Right lobe of liver (tissue), 6 donors: ENCODE data around the gene MAPRE2. TPM values are rescaled to one million over a fixed set of nuclear protein-coding genes. Genes with fewer than 3 reads are reported as not detected.

Source experiments
- ATAC-seq, 4 donors: fragments of 200-7000 bp; cut with Tn5 transposase; one replicate each; pipeline ENCODE4 v1.9.1; 2020; ENCODE audit warnings: mild to moderate bottlenecking in 4 of 4, moderate library complexity in 4 of 4
- DNase-seq, 3 donors: peaks; one replicate each; pipeline ENCODE4 v3.0.0-alpha.2; 2020
- H3K27ac ChIP-seq, 3 donors: fragments of 200-600 bp; one replicate each; pipeline ENCODE4 v1.8.0; 2022
- H3K27me3 ChIP-seq, 2 donors: fragments of 200-600 bp; one replicate each; pipeline ENCODE4 v1.8.0; 2022
- H3K36me3 ChIP-seq, 4 donors: fragments of 200-600 bp; sonication (generic) in 1 of 4; one replicate each; pipeline versions ENCODE4 v1.5.1 to v1.8.0; 2017 to 2022; ENCODE audit warnings: control low read depth in 1 of 4
- H3K4me1 ChIP-seq, 4 donors: fragments of 200-600 bp; sonication (generic) in 1 of 4; one replicate each; pipeline versions ENCODE4 v1.5.1 to v1.8.0; 2017 to 2022; ENCODE audit warnings: control low read depth in 1 of 4
- H3K4me3 ChIP-seq, 3 donors: fragments of 200-600 bp; one replicate each; pipeline ENCODE4 v1.8.0; 2022
- H3K9me3 ChIP-seq, 4 donors: fragments of 200-600 bp; sonication (generic) in 1 of 4; one replicate each; pipeline versions ENCODE4 v1.5.1 to v1.8.0; 2017 to 2022; ENCODE audit warnings: control low read depth in 1 of 4
- POLR2A ChIP-seq: fragments of 450-650 bp; IDR thresholded peaks from one replicate; pipeline ENCODE4 v1.6.1; 2017; ENCODE audit warnings: antibody characterized with exemption, mild to moderate bottlenecking
- WGBS: methylation state at CpG from one replicate; pipeline ENCODE4 v1.1.6; 2018; ENCODE audit warnings: low coverage, low lambda C conversion rate; ENCODE audit not compliant: insufficient coverage; ENCODE audit errors: missing lambda C conversion rate; 5-methylcytosine and 5-hydroxymethylcytosine counted together
- intact Hi-C, 2 donors: fragments of 100-400 bp; cut with DNase I; formaldehyde crosslinking; loops; one replicate each; pipeline versions ENCODE4 v1.11.2 to v1.14.1; 2022
- total RNA-seq, 6 experiments: library from RNA; depleted of rRNA in 2 of 6; stranded (reverse); fragments of >200 nt in 2 of 6; fragmentation: NEBNext Ultra II Directional in 3 of 6; extraction: Animal tissue kit (Norgen Biotek cat#: 25700) in 3 of 6; gene quantifications; one replicate each; pipeline versions ENCODE4 v1.1.0 to v1.2.4, GENCODE V29; 2016 to 2023
- TF ChIP-seq, protein P1 (sequence below), 4 donors: fragments of 200-600 bp in 3 of 4; fragments of 450-650 bp in 1 of 4; IDR thresholded peaks; one replicate each; pipeline versions ENCODE4 v1.5.1 to v1.8.0; 2016 to 2022; ENCODE audit warnings: antibody characterized with exemption in 4 of 4, mild to moderate bottlenecking in 2 of 4
- donor health status: DM: no; HTN: yes; CAD: no.
- donor health status: DM: no; HTN: no; CAD: no.
- donor health status: DM: no; HTN: no; CAD: no.
- donor health status: DM: no; HTN: yes; CAD: no.
- donor health status: DM: no; HTN: yes; CAD: no.

MAPRE2 gene
- total RNA-seq, 6 experiments from 2014 or later: 17.0 to 25.9 (median 21.5) TPM

GRCh38 chr18:35024965-35025364 lies 16.2 kb upstream of the MAPRE2 start:
- Histone ChIP-seq H3K36me3 (no peaks in the 10 kb centered on the region), H3K4me1 (peaks cover 0 to 19% (median 3%) of the 10 kb centered on the region in 4 donors), H3K27me3 (no peaks in the 10 kb centered on the region), H3K9me3 (no peaks in the 10 kb centered on the region), H3K27ac (peak overlapping the region; percentile 7 to 56 (median 52)), H3K4me3 (no peak overlapping the region)
- peak; percentile 43 to 85 (median 61) for DNase-seq
- TF ChIP-seq, protein P1, sequence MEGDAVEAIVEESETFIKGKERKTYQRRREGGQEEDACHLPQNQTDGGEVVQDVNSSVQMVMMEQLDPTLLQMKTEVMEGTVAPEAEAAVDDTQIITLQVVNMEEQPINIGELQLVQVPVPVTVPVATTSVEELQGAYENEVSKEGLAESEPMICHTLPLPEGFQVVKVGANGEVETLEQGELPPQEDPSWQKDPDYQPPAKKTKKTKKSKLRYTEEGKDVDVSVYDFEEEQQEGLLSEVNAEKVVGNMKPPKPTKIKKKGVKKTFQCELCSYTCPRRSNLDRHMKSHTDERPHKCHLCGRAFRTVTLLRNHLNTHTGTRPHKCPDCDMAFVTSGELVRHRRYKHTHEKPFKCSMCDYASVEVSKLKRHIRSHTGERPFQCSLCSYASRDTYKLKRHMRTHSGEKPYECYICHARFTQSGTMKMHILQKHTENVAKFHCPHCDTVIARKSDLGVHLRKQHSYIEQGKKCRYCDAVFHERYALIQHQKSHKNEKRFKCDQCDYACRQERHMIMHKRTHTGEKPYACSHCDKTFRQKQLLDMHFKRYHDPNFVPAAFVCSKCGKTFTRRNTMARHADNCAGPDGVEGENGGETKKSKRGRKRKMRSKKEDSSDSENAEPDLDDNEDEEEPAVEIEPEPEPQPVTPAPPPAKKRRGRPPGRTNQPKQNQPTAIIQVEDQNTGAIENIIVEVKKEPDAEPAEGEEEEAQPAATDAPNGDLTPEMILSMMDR (IDR thresholded peaks at IDR 0.05): no peak
- no peak for TF ChIP-seq POLR2A
- peak; percentile 91 to 95 (median 92) for ATAC-seq
- 0% methylated on average over 1 of the region's 1 CpG for WGBS
- intact Hi-C loops: no loop called here

DNA sequence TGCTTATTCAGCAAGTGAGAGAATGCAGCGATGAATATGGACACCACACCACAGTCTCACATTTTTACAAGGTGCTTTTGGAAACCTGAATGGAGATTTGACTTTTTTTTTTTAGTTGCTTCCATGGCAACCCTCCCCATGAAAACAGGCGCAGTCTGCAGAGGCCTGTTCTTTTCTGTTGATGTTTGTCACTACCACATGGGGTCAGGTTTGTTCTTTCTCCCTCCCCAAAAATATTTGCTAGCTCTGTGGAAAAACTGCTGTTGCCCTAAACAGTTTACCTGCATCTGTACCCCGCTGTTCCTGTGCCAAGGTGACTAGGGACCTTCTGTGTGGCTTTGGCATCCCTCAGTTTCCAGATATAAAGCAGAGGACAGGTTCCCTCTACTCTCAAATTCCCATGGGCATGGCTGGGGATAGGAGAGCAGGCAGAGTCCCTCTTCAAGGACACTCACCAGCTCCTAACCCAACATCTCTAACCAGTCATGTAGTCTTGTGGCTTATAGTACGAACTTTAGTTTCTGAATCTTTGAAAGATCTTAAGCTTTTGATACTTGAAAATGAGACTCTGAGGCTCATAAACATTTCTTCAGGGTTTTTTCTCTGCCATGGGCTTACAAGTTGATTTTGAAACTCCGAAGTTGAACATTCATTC lies 14.7 kb upstream of the MAPRE2 start:
- Histone ChIP-seq H3K27me3 (no peaks in the 10 kb centered on the region), H3K36me3 (no peaks in the 10 kb centered on the region), H3K9me3 (no peaks in the 10 kb centered on the region), H3K27ac (peak overlapping the region in 1 of 3 donors; percentile 52), H3K4me1 (peaks cover 0 to 19% (median 3%) of the 10 kb centered on the region in 4 donors), H3K4me3 (no peak overlapping the region)
- peak in 3 of 4 donors; percentile 13 to 28 (median 22) for ATAC-seq
- DNase-seq: no peak
- WGBS: 90% methylated on average over 5 of the region's 5 CpGs
- TF ChIP-seq, protein P1 (IDR thresholded peaks at IDR 0.05): peak in 2 of 4 donors; percentile 18
- no peak for TF ChIP-seq POLR2A
- intact Hi-C loops: no loop called here

DNA sequence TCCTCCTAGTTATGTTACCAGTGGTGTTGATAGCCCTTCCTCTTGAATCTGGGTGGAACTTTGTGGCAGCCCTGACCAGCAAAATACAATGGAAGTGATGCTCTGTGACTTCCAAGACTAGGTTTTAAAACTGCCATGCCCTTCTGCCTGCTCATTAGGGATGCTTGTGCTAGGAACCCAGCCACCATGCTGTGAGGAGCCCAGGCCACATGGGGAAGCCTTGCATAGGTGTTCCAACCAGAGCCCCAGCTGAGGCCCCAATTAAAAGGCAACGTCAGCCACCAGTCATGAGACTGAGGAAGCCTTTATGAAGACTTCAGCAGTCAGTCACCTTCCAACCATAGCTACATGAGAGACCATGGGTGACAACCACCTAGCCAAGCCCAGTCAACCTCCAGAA lies 14.0 kb upstream of the MAPRE2 start:
- no peak overlapping the region for H3K4me3 ChIP-seq
- DNase-seq: no peak
- H3K4me1 ChIP-seq: peaks cover 0 to 19% (median 3%) of the 10 kb centered on the region in 4 donors
- no peak overlapping the region for H3K27ac ChIP-seq
- H3K27me3 ChIP-seq: no peaks in the 10 kb centered on the region
- no peaks in the 10 kb centered on the region for H3K36me3 ChIP-seq
- TF ChIP-seq POLR2A: no peak
- TF ChIP-seq, protein P1 (IDR thresholded peaks at IDR 0.05): no peak
- no CpG with 5 or more reads among the region's 1 CpG for WGBS
- no peaks in the 10 kb centered on the region for H3K9me3 ChIP-seq
- ATAC-seq: no peak
- intact Hi-C loops: no loop called here

- TF ChIP-seq POLR2A: no peak
- TF ChIP-seq, protein P1 (IDR thresholded peaks at IDR 0.05): no peak
- no peak overlapping the region for H3K4me3 ChIP-seq
- H3K27ac ChIP-seq: no peak overlapping the region
- no peaks in the 10 kb centered on the region for H3K9me3 ChIP-seq
- H3K27me3 ChIP-seq: no peaks in the 10 kb centered on the region
- peaks cover 0 to 19% (median 3%) of the 10 kb centered on the region in 4 donors for H3K4me1 ChIP-seq
- no peaks in the 10 kb centered on the region for H3K36me3 ChIP-seq
- ATAC-seq (no peak), DNase-seq (no peak)
- 75% methylated on average over 2 of the region's 2 CpGs for WGBS
- intact Hi-C loops: no loop called here
Observed at GRCh38 chr18:35028536-35028935, 12.7 kb upstream of the MAPRE2 start.
